Endothelial cell of umbilical vein (primary cell): Measurements from ENCODE around the gene L1CAM. TPM values are rescaled to one million over a fixed set of nuclear protein-coding genes. Genes with fewer than 3 reads are reported as not detected.

ENCODE experiments used
- BruUV-seq: library from RNA; stranded (reverse); fragments of 400-500 nt; replicated peaks from 2 replicates; lab custom pipeline; 2021; lab: Mats Ljungman, UMichigan
- CTCF ChIA-PET: fragments of 300-600, 350-600 bp; sonication (Branson Sonifier 250); formaldehyde crosslinking; loops from one replicate; lab custom pipeline; 2021; ENCODE audit warnings: antibody characterized with exemption, inconsistent platforms; lab: Charles Lee
- POLR2A ChIA-PET: fragments of 300-600, 350-600 bp; sonication (Branson Sonifier 250); formaldehyde crosslinking; loops from one replicate; lab custom pipeline; 2021; ENCODE audit warnings: antibody characterized with exemption, inconsistent platforms; lab: Charles Lee
- DNase-seq: peaks from one replicate; pipeline ENCODE4 v3.0.0-alpha.2; 2011; ENCODE audit warnings: low read depth, low spot score
- FAIRE-seq: peaks from 2 replicates; lab custom pipeline; 2011; peaks lifted over from hg19 to GRCh38; lab: Jason Lieb, UNC
- H2AFZ ChIP-seq: 2 replicates; pipeline ENCODE4 v1.6.0; 2012; ENCODE audit warnings: low read depth, low read length, control low read depth, inconsistent platforms
- H3K27ac ChIP-seq: 2 replicates; pipeline ENCODE4 v1.5.1; 2011; ENCODE audit warnings: low read depth, mild to moderate bottlenecking, control low read depth, low read length, moderate library complexity; ENCODE audit not compliant: insufficient read depth
- H3K27me3 ChIP-seq, 2 experiments: 2 replicates each; pipeline versions ENCODE4 v1.6.0 to v1.6.1; 2011; ENCODE audit warnings: low read length in 2 of 2, mixed read lengths in 1 of 2; ENCODE audit not compliant: control insufficient read depth in 2 of 2, insufficient read depth in 2 of 2
- H3K36me3 ChIP-seq, 2 experiments: 2 replicates in 1 of 2; 3 replicates in 1 of 2; pipeline ENCODE4 v1.5.1; 2011; ENCODE audit warnings: low read length in 2 of 2, mild to moderate bottlenecking in 1 of 2, moderate library complexity in 1 of 2; ENCODE audit not compliant: control insufficient read depth in 2 of 2, insufficient read depth in 2 of 2; ENCODE audit errors: extremely low read depth in 1 of 2
- H3K4me1 ChIP-seq: 3 replicates; pipeline ENCODE4 v1.5.1; 2011; ENCODE audit warnings: mild to moderate bottlenecking, low read length; ENCODE audit not compliant: control insufficient read depth, insufficient read depth; ENCODE audit errors: extremely low read depth
- H3K4me2 ChIP-seq: 2 replicates; pipeline ENCODE4 v1.6.1; 2011; ENCODE audit warnings: low read length, control low read depth, mixed read lengths; ENCODE audit not compliant: insufficient read depth
- H3K4me3 ChIP-seq, 3 experiments: fragments of 200-600 bp in 1 of 3; sonication (generic), shearing (Covaris generic) in 1 of 3; replicated peaks in 1 of 3; 2 replicates each; pipeline ENCODE4 v1.5.1; 2011 to 2016; ENCODE audit warnings: control low read depth in 3 of 3, low read length in 3 of 3, mild to moderate bottlenecking in 2 of 3, inconsistent platforms in 1 of 3, low read depth in 1 of 3, moderate library complexity in 1 of 3; ENCODE audit not compliant: insufficient read depth in 1 of 3
- H3K79me2 ChIP-seq: 2 replicates; pipeline ENCODE4 v1.6.0; 2012; ENCODE audit warnings: low read length, inconsistent platforms; ENCODE audit not compliant: control insufficient read depth, insufficient read depth
- H3K9ac ChIP-seq: replicated peaks from 2 replicates; pipeline ENCODE3; 2011; ENCODE audit warnings: low read length, control low read depth; ENCODE audit not compliant: insufficient read depth; ENCODE audit errors: extremely low read depth
- H3K9me1 ChIP-seq: replicated peaks from 3 replicates; pipeline ENCODE4 v1.6.0; 2011; ENCODE audit warnings: mild to moderate bottlenecking, low read length; ENCODE audit not compliant: control insufficient read depth, insufficient read depth; ENCODE audit errors: extremely low read depth
- H3K9me3 ChIP-seq: replicated peaks from 2 replicates; pipeline ENCODE4 v1.5.1; 2012; ENCODE audit warnings: low read length, inconsistent platforms; ENCODE audit not compliant: control insufficient read depth, insufficient read depth
- H4K20me1 ChIP-seq: replicated peaks from 2 replicates; pipeline ENCODE3; 2011; ENCODE audit warnings: mild to moderate bottlenecking, low read length; ENCODE audit not compliant: control insufficient read depth, insufficient read depth; ENCODE audit errors: extremely low read depth
- EZH2 ChIP-seq: IDR thresholded peaks from 2 replicates; pipeline ENCODE4 v1.6.1; 2012; ENCODE audit warnings: borderline replicate concordance, low read depth, mild to moderate bottlenecking, moderate library complexity, low read length, inconsistent platforms; ENCODE audit not compliant: severe bottlenecking
- FOS ChIP-seq: IDR thresholded peaks from 2 replicates; pipeline ENCODE4 v1.6.1; 2011; ENCODE audit warnings: mild to moderate bottlenecking, low read length, moderate library complexity, borderline replicate concordance; ENCODE audit not compliant: insufficient read depth
- GATA2 ChIP-seq: IDR thresholded peaks from 2 replicates; pipeline ENCODE4 v1.7.0; 2011; ENCODE audit warnings: low read depth, mild to moderate bottlenecking, moderate library complexity, mixed read lengths, low read length; ENCODE audit not compliant: insufficient read length, insufficient read depth
- JUN ChIP-seq: IDR thresholded peaks from 2 replicates; pipeline ENCODE4 v1.6.1; 2011; ENCODE audit warnings: borderline replicate concordance, low read depth; ENCODE audit not compliant: insufficient read length, insufficient read depth
- MYC ChIP-seq: IDR thresholded peaks from one replicate; pipeline ENCODE4 v1.6.1; 2011; ENCODE audit warnings: mild to moderate bottlenecking, low read depth, low read length
- POLR2A ChIP-seq: IDR thresholded peaks from 2 replicates; pipeline ENCODE4 v1.6.1; 2012; ENCODE audit warnings: low read depth, mild to moderate bottlenecking, control low read depth, low read length
- POLR2AphosphoS5 ChIP-seq: IDR thresholded peaks from 2 replicates; pipeline ENCODE4 v1.6.1; 2012; ENCODE audit warnings: low read depth, mild to moderate bottlenecking, control low read depth, low read length, moderate library complexity; ENCODE audit not compliant: insufficient read depth
- dilution Hi-C: fragments of 300-500 bp; cut with MboI; formaldehyde crosslinking; loops from one replicate; pipeline ENCODE4 v1.15.0; 2019; ENCODE audit warnings: low sequenced_read_pairs; ENCODE audit not compliant: extremely low pct_ligation_motif_present
- intact Hi-C: fragments of 100-400 bp; cut with micrococcal nuclease; formaldehyde crosslinking; loops from one replicate; pipeline ENCODE4 v1.10.0; 2022
- polyA plus RNA-seq, 4 experiments: library from polyadenylated mRNA; depleted of rRNA in 3 of 4; stranded (reverse) in 3 of 4; unstranded in 1 of 4; fragments of >200 nt; gene quantifications; 2 replicates each; pipeline versions ENCODE4 v1.2.1 to v1.2.3, GENCODE V29; 2011 to 2012; ENCODE audit warnings: missing spikeins in 1 of 4
- total RNA-seq: library from RNA; stranded (reverse); gene quantifications from 2 replicates; pipeline ENCODE4 v1.2.3, GENCODE V29; 2021
- TF ChIP-seq, protein P1 (sequence below), 2 donors: IDR thresholded peaks; 1 replicate in 1 of 2; 2 replicates in 1 of 2; pipeline ENCODE4 v1.5.1; 2011; ENCODE audit warnings: low read length in 2 of 2, mild to moderate bottlenecking in 2 of 2, moderate library complexity in 2 of 2, control low read depth in 1 of 2, inconsistent platforms in 1 of 2, low read depth in 1 of 2; ENCODE audit not compliant: insufficient read depth in 1 of 2; ENCODE audit errors: extremely low read depth in 1 of 2
- TF ChIP-seq, protein P2 (sequence below): IDR thresholded peaks from 2 replicates; pipeline ENCODE4 v1.6.1; 2011; ENCODE audit not compliant: insufficient read depth, insufficient read length

The L1CAM gene
- total and polyA plus RNA-seq, 2 donors (not counting 3 experiments of a cell fraction or from before 2014, with no cell fraction given): 0.01 TPM; not detected in 1

DNA sequence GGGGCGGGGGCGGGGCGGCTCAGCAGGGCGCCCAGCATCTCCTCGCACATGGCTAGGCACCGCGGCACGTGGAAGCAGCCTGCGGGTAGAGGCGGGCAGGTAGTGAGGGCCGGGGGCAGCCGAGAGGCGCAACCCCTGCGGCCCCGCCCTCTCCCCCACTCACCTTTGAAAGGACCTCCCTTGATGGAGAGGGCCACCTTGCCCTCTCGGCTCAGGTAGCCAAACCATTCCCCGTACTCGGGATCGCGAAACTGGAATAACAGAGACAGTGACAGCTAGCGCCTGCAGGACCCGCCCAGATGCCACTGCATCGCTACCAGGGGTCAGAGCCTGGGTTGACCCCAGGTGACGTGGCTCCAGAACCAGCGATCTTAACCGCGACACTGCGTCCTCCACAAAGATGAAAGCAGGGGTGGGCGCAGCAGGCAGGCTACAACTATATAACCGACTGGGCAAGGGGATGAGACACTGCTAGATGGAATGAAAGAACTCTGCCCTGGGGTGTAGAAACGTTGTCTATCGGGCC lies 49.4 kb upstream of the L1CAM start:
- H3K79me2 ChIP-seq: peaks cover 28% of the 10 kb centered on the region
- TF ChIP-seq POLR2AphosphoS5 (no peak), JUN (no peak), MYC (no peak), EZH2 (no peak), FOS (no peak), GATA2 (no peak), POLR2A (no peak)
- TF ChIP-seq, protein P1, sequence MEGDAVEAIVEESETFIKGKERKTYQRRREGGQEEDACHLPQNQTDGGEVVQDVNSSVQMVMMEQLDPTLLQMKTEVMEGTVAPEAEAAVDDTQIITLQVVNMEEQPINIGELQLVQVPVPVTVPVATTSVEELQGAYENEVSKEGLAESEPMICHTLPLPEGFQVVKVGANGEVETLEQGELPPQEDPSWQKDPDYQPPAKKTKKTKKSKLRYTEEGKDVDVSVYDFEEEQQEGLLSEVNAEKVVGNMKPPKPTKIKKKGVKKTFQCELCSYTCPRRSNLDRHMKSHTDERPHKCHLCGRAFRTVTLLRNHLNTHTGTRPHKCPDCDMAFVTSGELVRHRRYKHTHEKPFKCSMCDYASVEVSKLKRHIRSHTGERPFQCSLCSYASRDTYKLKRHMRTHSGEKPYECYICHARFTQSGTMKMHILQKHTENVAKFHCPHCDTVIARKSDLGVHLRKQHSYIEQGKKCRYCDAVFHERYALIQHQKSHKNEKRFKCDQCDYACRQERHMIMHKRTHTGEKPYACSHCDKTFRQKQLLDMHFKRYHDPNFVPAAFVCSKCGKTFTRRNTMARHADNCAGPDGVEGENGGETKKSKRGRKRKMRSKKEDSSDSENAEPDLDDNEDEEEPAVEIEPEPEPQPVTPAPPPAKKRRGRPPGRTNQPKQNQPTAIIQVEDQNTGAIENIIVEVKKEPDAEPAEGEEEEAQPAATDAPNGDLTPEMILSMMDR (IDR thresholded peaks at IDR 0.05; ENCODE audit: extremely low read depth in 1 of 2, insufficient read depth in 1 of 2, low read depth in 1 of 2, low read length in 2 of 2): no peak
- TF ChIP-seq, protein P2, sequence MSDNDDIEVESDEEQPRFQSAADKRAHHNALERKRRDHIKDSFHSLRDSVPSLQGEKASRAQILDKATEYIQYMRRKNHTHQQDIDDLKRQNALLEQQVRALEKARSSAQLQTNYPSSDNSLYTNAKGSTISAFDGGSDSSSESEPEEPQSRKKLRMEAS: no peak
- dilution Hi-C loops: no loop called here
- H3K36me3 ChIP-seq: peaks cover 0 to 12% of the 10 kb centered on the region in 2 experiments
- intact Hi-C loops: no loop called here
- H3K4me2 ChIP-seq: no peak overlapping the region
- no peaks in the 10 kb centered on the region for H4K20me1 ChIP-seq
- no peak overlapping the region for H2AFZ ChIP-seq
- H3K4me1 ChIP-seq: no peaks in the 10 kb centered on the region
- H3K9me3 ChIP-seq: no peaks in the 10 kb centered on the region
- H3K9ac ChIP-seq: no peak overlapping the region
- no TSS peak for BruUV-seq
- FAIRE-seq (no peak), DNase-seq (no peak)
- POLR2A ChIA-PET: interaction anchor here (0.9 to 1.0 kb wide), 2 partner anchors 9 to 12 kb away, joined by 3 to 6 read pairs; partner anchors contain the start of gene RENBP
- CTCF ChIA-PET: interaction anchor here (3.4 to 3.5 kb wide), 2 partner anchors 12 to 13 kb away, joined by 29 to 30 read pairs; no protein-coding TSS in a partner anchor
- H3K9me1 ChIP-seq: no peaks in the 10 kb centered on the region
- H3K27ac ChIP-seq: no peak overlapping the region
- H3K4me3 ChIP-seq: peak overlapping the region in 1 of 3 experiments; percentile 34
- no peaks in the 10 kb centered on the region for H3K27me3 ChIP-seq
